ENCODE data around the gene CAPN7. TPM values are rescaled to one million over a fixed set of nuclear protein-coding genes. Genes with fewer than 3 reads are reported as not detected.

The CAPN7 gene
- total RNA-seq, 1 donor from 2014 or later: 32.9 TPM

DNA sequence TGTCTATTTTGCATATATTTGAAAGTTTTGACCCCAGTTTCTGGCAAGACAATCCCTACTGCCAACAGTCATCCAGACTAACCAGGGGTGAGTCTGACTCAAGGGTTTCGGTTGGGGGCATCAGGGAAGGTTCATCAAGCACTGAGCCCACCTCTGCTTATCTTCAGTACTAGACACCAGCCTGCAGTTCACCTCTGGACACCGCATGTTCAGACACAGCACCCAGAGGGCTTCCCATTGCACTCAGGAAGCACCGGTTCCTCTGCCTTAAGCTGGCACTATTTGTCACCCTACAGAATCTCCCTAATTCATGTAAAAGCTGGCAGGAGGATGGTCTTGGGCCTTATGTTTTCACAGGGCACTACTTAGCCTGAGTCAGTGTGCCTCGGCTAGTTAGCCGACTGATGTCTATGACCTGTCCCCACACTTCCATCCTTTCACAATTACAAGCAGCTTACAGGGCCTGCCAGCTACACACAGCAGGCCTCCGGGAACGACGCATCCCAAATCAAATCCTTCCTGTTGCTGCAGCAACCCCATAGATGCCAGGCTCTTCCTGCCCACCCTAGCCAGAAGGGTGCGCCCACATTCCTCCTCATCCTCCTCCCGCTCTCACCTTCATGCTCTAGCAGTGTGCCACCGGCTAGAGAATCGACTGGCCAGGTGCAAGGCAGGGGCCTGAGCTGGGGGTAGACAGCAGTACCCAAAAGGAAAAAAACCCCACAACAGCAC is 73.8 kb downstream of the CAPN7 start:
- Histone ChIP-seq H3K36me3 (ENCODE audit: control insufficient read depth in 3 of 3, insufficient read depth in 3 of 3, low read length in 3 of 3) (no peaks in the 10 kb centered on the region), H3K4me3 (ENCODE audit: low read length in 3 of 3) (no peak overlapping the region), H3K4me1 (ENCODE audit: control insufficient read depth in 3 of 3, insufficient read depth in 3 of 3, low read length in 3 of 3) (peaks cover 0 to 37% (median 9%) of the 10 kb centered on the region in 3 donors), H3K27ac (ENCODE audit: low read depth, low read length) (no peak overlapping the region), H3K27me3 (ENCODE audit: control insufficient read depth in 3 of 3, insufficient read depth in 3 of 3, low read length in 3 of 3) (no peaks in the 10 kb centered on the region), H3K9ac (ENCODE audit: low read depth in 1 of 3, low read length in 3 of 3) (no peak overlapping the region), H3K9me3 (ENCODE audit: control insufficient read depth in 3 of 3, low read length in 3 of 3) (no peaks in the 10 kb centered on the region)

DNA sequence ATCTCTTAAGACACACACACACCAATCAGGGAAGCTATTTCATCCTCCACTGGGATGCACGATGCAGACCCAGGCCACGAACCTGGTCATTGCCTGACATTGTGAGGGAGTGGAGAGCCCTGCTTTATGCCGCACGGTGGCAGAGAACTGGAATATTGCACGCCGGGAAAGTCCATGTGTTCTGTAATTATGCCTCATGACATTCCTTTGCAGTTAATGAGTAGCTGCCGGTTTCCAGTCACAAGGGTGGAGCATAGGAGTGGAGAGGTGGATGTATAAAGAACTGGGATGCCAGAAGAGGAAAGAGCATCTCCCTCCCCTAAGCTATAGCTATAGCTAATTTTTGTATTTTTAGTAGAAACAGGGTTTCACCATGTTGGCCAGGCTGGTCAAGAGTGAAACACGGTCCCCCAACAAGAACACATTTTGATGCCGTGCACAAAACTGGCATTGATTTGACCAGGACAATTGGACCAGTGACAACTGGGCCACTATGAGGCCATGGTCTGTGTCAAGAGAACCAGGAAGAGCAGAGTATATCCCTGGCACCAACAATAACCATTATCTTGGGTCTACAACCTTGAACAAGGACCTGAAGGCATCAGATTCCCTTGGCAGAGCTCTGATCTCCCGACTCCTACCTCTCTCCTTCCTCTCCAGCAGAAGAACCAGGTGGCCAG is 74.9 kb downstream of the CAPN7 start:
- Histone ChIP-seq H3K9ac (ENCODE audit: low read depth in 1 of 3, low read length in 3 of 3) (no peak overlapping the region), H3K27ac (ENCODE audit: low read depth, low read length) (no peak overlapping the region), H3K36me3 (ENCODE audit: control insufficient read depth in 3 of 3, insufficient read depth in 3 of 3, low read length in 3 of 3) (no peaks in the 10 kb centered on the region), H3K4me3 (ENCODE audit: low read length in 3 of 3) (no peak overlapping the region), H3K27me3 (ENCODE audit: control insufficient read depth in 3 of 3, insufficient read depth in 3 of 3, low read length in 3 of 3) (no peaks in the 10 kb centered on the region), H3K4me1 (ENCODE audit: control insufficient read depth in 3 of 3, insufficient read depth in 3 of 3, low read length in 3 of 3) (peaks cover 0 to 44% (median 11%) of the 10 kb centered on the region in 3 donors), H3K9me3 (ENCODE audit: control insufficient read depth in 3 of 3, low read length in 3 of 3) (no peaks in the 10 kb centered on the region)

DNA sequence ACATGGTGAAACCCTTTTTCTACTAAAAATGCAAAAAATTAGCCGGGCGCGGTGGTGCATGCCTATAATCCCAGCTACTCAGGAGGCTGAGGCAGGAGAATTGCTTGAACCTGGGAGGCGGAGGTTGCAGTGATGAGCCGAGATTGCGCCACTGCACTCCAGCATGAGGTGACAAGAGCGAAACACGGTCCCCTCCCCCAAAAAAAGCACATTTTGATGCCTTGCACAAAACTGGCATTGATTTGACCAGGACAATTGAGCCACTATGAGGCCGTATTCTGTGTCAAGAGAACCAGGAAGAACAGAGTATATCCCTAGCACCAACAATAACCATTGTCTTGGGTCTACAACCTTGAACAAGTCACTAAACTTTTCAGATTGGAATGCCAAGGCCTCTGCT is 75.8 kb downstream of the CAPN7 start:
- no peak overlapping the region for H3K9ac ChIP-seq (ENCODE audit: low read depth in 1 of 3, low read length in 3 of 3)
- H3K4me3 ChIP-seq (ENCODE audit: low read length in 3 of 3): no peak overlapping the region
- H3K9me3 ChIP-seq (ENCODE audit: control insufficient read depth in 3 of 3, low read length in 3 of 3): no peaks in the 10 kb centered on the region

DNA sequence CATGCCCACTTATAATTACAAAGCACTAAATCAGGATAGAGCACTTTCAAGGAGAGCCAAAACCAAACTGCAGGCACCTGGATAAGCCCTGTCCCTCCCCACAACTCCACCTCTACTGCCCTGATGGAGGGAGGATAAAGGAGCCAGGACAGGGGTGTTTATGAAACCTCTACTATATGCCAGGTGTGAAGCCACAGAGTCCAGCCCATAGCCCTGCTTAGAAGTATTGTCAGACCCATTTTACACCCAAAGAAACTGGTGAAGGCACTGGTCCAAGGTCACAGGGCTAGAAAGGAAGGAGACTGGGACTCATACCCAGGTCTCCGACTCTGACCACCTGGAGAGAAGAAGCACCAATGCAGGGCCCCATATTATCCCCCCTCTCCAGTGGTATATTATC is 77.7 kb downstream of the CAPN7 start:
- peaks cover 8 to 65% (median 22%) of the 10 kb centered on the region in 3 donors for H3K4me1 ChIP-seq (ENCODE audit: control insufficient read depth in 3 of 3, insufficient read depth in 3 of 3, low read length in 3 of 3)
- H3K27ac ChIP-seq (ENCODE audit: low read depth, low read length): no peak overlapping the region
- H3K27me3 ChIP-seq (ENCODE audit: control insufficient read depth in 3 of 3, insufficient read depth in 3 of 3, low read length in 3 of 3): no peaks in the 10 kb centered on the region

More for the DNA sequence above, 75.8 kb downstream of the CAPN7 start:
- peaks cover 0 to 52% (median 12%) of the 10 kb centered on the region in 3 donors for H3K4me1 ChIP-seq (ENCODE audit: control insufficient read depth in 3 of 3, insufficient read depth in 3 of 3, low read length in 3 of 3)
- no peaks in the 10 kb centered on the region for H3K27me3 ChIP-seq (ENCODE audit: control insufficient read depth in 3 of 3, insufficient read depth in 3 of 3, low read length in 3 of 3)
- H3K27ac ChIP-seq (ENCODE audit: low read depth, low read length): no peak overlapping the region
- no peaks in the 10 kb centered on the region for H3K36me3 ChIP-seq (ENCODE audit: control insufficient read depth in 3 of 3, insufficient read depth in 3 of 3, low read length in 3 of 3)

DNA sequence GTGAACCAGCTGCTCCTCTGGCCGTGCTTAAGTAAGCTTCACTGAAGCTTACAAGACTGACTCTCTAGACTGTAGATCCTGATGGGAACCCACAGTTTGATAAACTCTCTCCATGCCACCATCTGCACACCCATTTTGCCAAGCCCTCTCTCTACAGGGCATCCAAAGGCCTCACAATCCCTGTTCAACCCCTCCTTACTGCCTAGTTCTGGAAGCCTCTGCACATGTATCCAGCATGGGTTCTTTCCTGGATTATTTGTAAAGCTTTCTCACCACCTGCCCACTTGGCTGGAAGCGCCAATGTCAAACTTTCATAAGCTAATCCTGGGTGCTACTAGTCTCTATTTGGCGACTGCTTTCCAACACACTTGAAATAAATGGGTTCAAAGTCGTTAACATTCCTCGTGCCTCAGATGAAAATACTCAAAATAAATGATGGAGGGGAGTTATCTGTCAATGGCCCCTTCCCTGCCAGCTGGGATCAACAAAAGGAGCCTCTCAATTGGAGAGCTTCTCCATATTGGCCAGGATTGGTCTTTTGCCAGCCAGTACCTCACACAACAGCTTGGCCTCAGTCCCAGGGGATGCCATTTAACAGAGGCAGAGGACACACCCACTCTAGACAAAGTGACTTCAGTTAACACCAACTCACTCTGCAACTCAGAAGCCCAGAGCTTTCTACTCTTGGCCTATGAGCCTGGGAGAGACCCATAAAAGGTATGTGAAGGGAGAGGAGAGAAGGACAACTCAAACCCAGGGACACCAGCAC is 78.3 kb downstream of the CAPN7 start:
- Histone ChIP-seq H3K4me3 (ENCODE audit: low read length in 3 of 3) (no peak overlapping the region), H3K4me1 (ENCODE audit: control insufficient read depth in 3 of 3, insufficient read depth in 3 of 3, low read length in 3 of 3) (peaks cover 8 to 71% (median 22%) of the 10 kb centered on the region in 3 donors), H3K9me3 (ENCODE audit: control insufficient read depth in 3 of 3, low read length in 3 of 3) (no peaks in the 10 kb centered on the region), H3K27ac (ENCODE audit: low read depth, low read length) (no peak overlapping the region), H3K9ac (ENCODE audit: low read depth in 1 of 3, low read length in 3 of 3) (no peak overlapping the region), H3K27me3 (ENCODE audit: control insufficient read depth in 3 of 3, insufficient read depth in 3 of 3, low read length in 3 of 3) (no peaks in the 10 kb centered on the region), H3K36me3 (ENCODE audit: control insufficient read depth in 3 of 3, insufficient read depth in 3 of 3, low read length in 3 of 3) (no peaks in the 10 kb centered on the region)

More for the DNA sequence above, 77.7 kb downstream of the CAPN7 start:
- Histone ChIP-seq H3K36me3 (ENCODE audit: control insufficient read depth in 3 of 3, insufficient read depth in 3 of 3, low read length in 3 of 3) (no peaks in the 10 kb centered on the region), H3K4me3 (ENCODE audit: low read length in 3 of 3) (no peak overlapping the region), H3K9me3 (ENCODE audit: control insufficient read depth in 3 of 3, low read length in 3 of 3) (no peaks in the 10 kb centered on the region), H3K9ac (ENCODE audit: low read depth in 1 of 3, low read length in 3 of 3) (no peak overlapping the region)

DNA sequence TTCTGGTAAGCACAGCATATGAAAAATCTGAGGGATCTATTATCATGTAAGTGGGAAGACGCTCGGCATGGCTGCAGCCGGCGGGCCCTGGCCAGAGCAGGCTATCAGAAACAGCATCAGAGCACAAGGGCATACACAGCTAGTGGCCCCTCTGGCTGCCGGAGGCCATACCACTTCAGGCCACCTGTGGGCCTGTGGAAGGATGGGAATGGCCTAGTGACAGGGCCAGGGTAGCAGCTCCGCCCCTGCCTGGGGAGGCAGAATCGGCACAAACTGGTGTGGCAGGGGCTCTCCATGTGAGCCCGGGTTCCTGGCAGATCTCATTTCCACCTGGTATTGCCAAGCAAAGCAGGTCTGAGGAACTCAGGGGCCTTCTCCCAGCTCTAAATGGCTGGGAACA is 80.0 kb downstream of the CAPN7 start:
- no peak overlapping the region for H3K4me3 ChIP-seq (ENCODE audit: low read length in 3 of 3)
- peaks cover 8 to 65% (median 15%) of the 10 kb centered on the region in 3 donors for H3K4me1 ChIP-seq (ENCODE audit: control insufficient read depth in 3 of 3, insufficient read depth in 3 of 3, low read length in 3 of 3)
- no peak overlapping the region for H3K9ac ChIP-seq (ENCODE audit: low read depth in 1 of 3, low read length in 3 of 3)
- no peaks in the 10 kb centered on the region for H3K36me3 ChIP-seq (ENCODE audit: control insufficient read depth in 3 of 3, insufficient read depth in 3 of 3, low read length in 3 of 3)
- H3K9me3 ChIP-seq (ENCODE audit: control insufficient read depth in 3 of 3, low read length in 3 of 3): no peaks in the 10 kb centered on the region
- no peak overlapping the region for H3K27ac ChIP-seq (ENCODE audit: low read depth, low read length)
- H3K27me3 ChIP-seq (ENCODE audit: control insufficient read depth in 3 of 3, insufficient read depth in 3 of 3, low read length in 3 of 3): no peaks in the 10 kb centered on the region

DNA sequence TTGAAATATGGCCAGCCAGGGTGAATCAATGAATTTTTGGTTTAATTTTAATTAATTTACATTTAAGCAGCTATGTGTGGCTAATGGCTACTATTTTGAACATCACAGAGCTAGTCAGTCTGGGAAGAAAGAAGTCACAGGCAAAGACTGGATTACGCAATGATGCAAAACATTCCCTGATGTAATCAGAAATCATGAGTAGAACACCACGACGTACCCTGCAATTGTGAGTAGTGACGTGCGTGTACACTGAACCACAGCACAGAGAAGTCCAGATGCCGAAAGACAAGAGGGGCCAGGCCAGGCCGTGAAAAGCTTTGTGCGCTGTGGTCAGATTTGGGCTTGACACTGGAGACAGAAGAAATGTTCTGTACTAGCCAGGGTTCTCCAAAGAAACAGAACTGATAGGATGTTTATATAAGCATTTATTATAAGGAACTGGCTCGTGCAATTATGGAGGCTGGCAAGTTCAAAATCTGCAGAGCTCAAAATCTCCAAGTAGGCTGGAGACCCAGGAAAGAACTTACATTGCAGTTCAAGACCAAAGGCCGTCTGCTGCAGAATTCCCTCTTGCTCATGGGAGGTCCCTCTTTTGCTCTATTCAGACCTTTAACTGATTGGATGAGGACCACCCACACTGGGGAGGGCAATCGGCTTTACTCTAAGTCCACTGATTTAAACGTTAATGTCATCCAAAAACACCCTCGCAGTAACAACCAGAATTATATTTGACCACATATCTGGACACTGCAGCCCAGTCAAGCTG is 81.7 kb downstream of the CAPN7 start:
- H3K9ac ChIP-seq (ENCODE audit: low read depth in 1 of 3, low read length in 3 of 3): peak overlapping the region in 2 of 3 donors; percentile 40 to 48
- H3K9me3 ChIP-seq (ENCODE audit: control insufficient read depth in 3 of 3, low read length in 3 of 3): no peaks in the 10 kb centered on the region
- H3K4me1 ChIP-seq (ENCODE audit: control insufficient read depth in 3 of 3, insufficient read depth in 3 of 3, low read length in 3 of 3): peaks cover 16 to 67% (median 21%) of the 10 kb centered on the region in 3 donors
- no peak overlapping the region for H3K4me3 ChIP-seq (ENCODE audit: low read length in 3 of 3)
- H3K36me3 ChIP-seq (ENCODE audit: control insufficient read depth in 3 of 3, insufficient read depth in 3 of 3, low read length in 3 of 3): no peaks in the 10 kb centered on the region
- H3K27me3 ChIP-seq (ENCODE audit: control insufficient read depth in 3 of 3, insufficient read depth in 3 of 3, low read length in 3 of 3): no peaks in the 10 kb centered on the region
- H3K27ac ChIP-seq (ENCODE audit: low read depth, low read length): peak overlapping the region; percentile 13

DNA sequence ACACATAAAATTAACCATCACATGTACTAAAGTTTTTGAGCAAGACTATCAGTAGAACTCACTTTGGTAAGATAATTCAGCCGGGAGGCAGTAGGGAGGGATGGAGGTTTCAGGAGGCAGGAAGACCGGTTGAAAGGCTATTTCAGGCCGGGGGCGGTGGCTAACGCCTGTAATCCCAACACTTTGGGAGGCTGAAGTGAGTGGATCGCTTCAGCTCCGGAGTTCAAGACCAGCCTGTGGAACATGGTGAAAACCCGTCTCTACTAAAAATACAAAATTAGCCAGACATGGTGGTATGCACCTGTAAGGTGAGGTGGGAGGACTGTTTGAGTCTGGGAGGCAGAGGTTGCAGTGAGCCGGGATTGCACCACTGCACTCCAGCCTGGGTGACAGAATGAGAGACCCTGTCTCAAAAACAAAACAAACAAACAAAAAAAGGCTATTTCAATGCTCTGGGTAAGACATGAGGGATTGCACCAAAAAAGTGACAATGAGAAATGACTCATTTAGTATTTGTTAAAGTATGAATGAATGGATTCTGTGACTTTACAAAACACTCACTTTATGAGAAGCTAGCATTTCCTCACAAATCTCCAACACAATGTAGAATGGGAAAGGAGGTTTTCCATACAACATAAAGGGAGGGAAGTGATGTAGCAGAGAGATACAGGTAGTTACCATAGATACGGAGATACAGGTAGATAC is 82.4 kb downstream of the CAPN7 start:
- H3K27me3 ChIP-seq (ENCODE audit: control insufficient read depth in 3 of 3, insufficient read depth in 3 of 3, low read length in 3 of 3): no peaks in the 10 kb centered on the region
- H3K9ac ChIP-seq (ENCODE audit: low read depth in 1 of 3, low read length in 3 of 3): no peak overlapping the region
- no peak overlapping the region for H3K4me3 ChIP-seq (ENCODE audit: low read length in 3 of 3)
- no peak overlapping the region for H3K27ac ChIP-seq (ENCODE audit: low read depth, low read length)
- H3K4me1 ChIP-seq (ENCODE audit: control insufficient read depth in 3 of 3, insufficient read depth in 3 of 3, low read length in 3 of 3): peaks cover 24 to 74% (median 27%) of the 10 kb centered on the region in 3 donors
- H3K9me3 ChIP-seq (ENCODE audit: control insufficient read depth in 3 of 3, low read length in 3 of 3): no peaks in the 10 kb centered on the region
- H3K36me3 ChIP-seq (ENCODE audit: control insufficient read depth in 3 of 3, insufficient read depth in 3 of 3, low read length in 3 of 3): no peaks in the 10 kb centered on the region

DNA sequence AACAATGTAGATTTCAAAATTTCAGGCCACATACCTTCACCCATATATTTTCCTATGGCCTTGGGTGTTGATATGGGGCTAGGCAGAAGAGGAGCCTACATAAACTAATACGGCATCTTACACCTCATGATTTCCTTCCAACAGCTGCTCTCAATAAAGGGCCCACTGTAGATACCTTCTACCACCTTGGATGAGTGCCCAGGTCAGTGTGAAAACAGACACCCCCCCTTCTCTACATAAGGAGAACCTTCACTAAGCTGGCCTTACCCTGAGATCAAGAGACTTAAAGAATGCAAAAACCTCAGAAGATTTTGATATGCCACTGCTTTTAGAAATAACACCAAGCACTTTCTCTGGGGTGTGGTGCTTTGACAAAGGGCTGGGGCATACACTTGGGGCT is 83.6 kb downstream of the CAPN7 start:
- Histone ChIP-seq H3K9me3 (ENCODE audit: control insufficient read depth in 3 of 3, low read length in 3 of 3) (no peaks in the 10 kb centered on the region), H3K36me3 (ENCODE audit: control insufficient read depth in 3 of 3, insufficient read depth in 3 of 3, low read length in 3 of 3) (no peaks in the 10 kb centered on the region), H3K27ac (ENCODE audit: low read depth, low read length) (no peak overlapping the region), H3K9ac (ENCODE audit: low read depth in 1 of 3, low read length in 3 of 3) (no peak overlapping the region), H3K4me3 (ENCODE audit: low read length in 3 of 3) (no peak overlapping the region), H3K27me3 (ENCODE audit: control insufficient read depth in 3 of 3, insufficient read depth in 3 of 3, low read length in 3 of 3) (no peaks in the 10 kb centered on the region), H3K4me1 (ENCODE audit: control insufficient read depth in 3 of 3, insufficient read depth in 3 of 3, low read length in 3 of 3) (peaks cover 24 to 70% (median 29%) of the 10 kb centered on the region in 3 donors)

Data from skeletal muscle tissue (tissue), 4 donors.